Testis (tissue), 3 donors: ENCODE results near the gene CHD2. TPM values are rescaled to one million over a fixed set of nuclear protein-coding genes. Genes with fewer than 3 reads are reported as not detected.
A peak's percentile ranks its signal among the peaks of the same experiment; 100 is the strongest.

Experiments used
- DNase-seq: peaks from one replicate; pipeline ENCODE4 v3.0.0-alpha.2; 2019
- H3K27ac ChIP-seq, 2 donors: fragments of 200-600 bp; sonication (generic); one replicate each; pipeline ENCODE4 v1.5.1; 2019
- H3K27me3 ChIP-seq: fragments of 200-600 bp; sonication (generic); one replicate; pipeline ENCODE4 v1.5.1; 2019
- H3K36me3 ChIP-seq: fragments of 200-600 bp; sonication (generic); one replicate; pipeline ENCODE4 v1.5.1; 2017; ENCODE audit warnings: low read depth; ENCODE audit errors: missing control alignments
- H3K4me1 ChIP-seq: fragments of 200-600 bp; sonication (generic); one replicate; pipeline ENCODE4 v1.5.1; 2019
- H3K4me3 ChIP-seq, 2 donors: fragments of 200-600 bp; sonication (generic); one replicate each; pipeline ENCODE4 v1.5.1; 2017 to 2019
- H3K9me3 ChIP-seq: fragments of 200-600 bp; sonication (generic); one replicate; pipeline ENCODE4 v1.5.1; 2017
- CTCF ChIP-seq, 3 experiments: fragments of 450-650 bp in 2 of 3; fragments of 200-600 bp in 1 of 3; sonication (generic) in 1 of 3; IDR thresholded peaks; one replicate each; pipeline ENCODE4 v1.5.1; 2016 to 2019; ENCODE audit warnings: antibody characterized with exemption in 3 of 3, mild to moderate bottlenecking in 2 of 3, moderate library complexity in 1 of 3
- POLR2A ChIP-seq: fragments of 450-650 bp; IDR thresholded peaks from one replicate; pipeline ENCODE4 v1.6.1; 2017; ENCODE audit warnings: antibody characterized with exemption, mild to moderate bottlenecking, moderate library complexity
- WGBS, 2 donors: methylation state at CpG; one replicate each; pipeline ENCODE4 v1.1.5; 2018; 5-methylcytosine and 5-hydroxymethylcytosine counted together
- intact Hi-C: fragments of 100-400 bp; cut with DNase I; formaldehyde crosslinking; loops from one replicate; pipeline ENCODE4 v1.15.1; 2023; ENCODE audit warnings: low total_unique reads
- polyA plus RNA-seq: library from polyadenylated mRNA; stranded (reverse); fragments of 350-450 nt; fragmentation: Illumina TruSeq; extraction: RNeasy Lipid Tissue Mini Kit (QIAGEN cat#74804); gene quantifications from one replicate; pipeline ENCODE4 v1.2.3, GENCODE V29; 2014; ENCODE audit warnings: low read depth, low replicate concordance; ENCODE audit not compliant: insufficient read depth
- total RNA-seq, 2 donors: library from RNA; depleted of rRNA; stranded (reverse); fragments of >200 nt; gene quantifications; one replicate each; pipeline ENCODE4 v1.2.3, GENCODE V29; 2016

CHD2 gene
- total and polyA plus RNA-seq, 3 donors from 2014 or later = 64.5 to 129 (median 113) TPM

GRCh38 chr15:92887869-92888268 lies 12.3 kb upstream of the CHD2 start:
- Histone ChIP-seq H3K27me3 (no peaks in the 10 kb centered on the region), H3K27ac (peak overlapping the region; percentile 100), H3K4me1 (peaks cover 20% of the 10 kb centered on the region), H3K4me3 (no peak overlapping the region), H3K9me3 (no peaks in the 10 kb centered on the region), H3K36me3 (peaks cover 4% of the 10 kb centered on the region)
- 43 to 52% methylated on average over 3 of the region's 3 CpGs for WGBS, 2 donors
- no peak for DNase-seq
- TF ChIP-seq POLR2A (no peak), CTCF (IDR thresholded peaks at IDR 0.05) (no peak)
- intact Hi-C loops = no loop called here

- Histone ChIP-seq H3K27me3 (no peaks in the 10 kb centered on the region), H3K36me3 (peaks cover 4% of the 10 kb centered on the region), H3K4me1 (peaks cover 20% of the 10 kb centered on the region), H3K4me3 (no peak overlapping the region), H3K9me3 (no peaks in the 10 kb centered on the region), H3K27ac (no peak overlapping the region)
- 85 to 86% methylated on average over 5 of the region's 5 CpGs for WGBS, 2 donors
- no peak for DNase-seq
- TF ChIP-seq CTCF (IDR thresholded peaks at IDR 0.05) (no peak), POLR2A (no peak)
- intact Hi-C loops = no loop called here
Measured at GRCh38 chr15:92889390-92890107, 10.6 kb upstream of the CHD2 start.

- TF ChIP-seq CTCF (IDR thresholded peaks at IDR 0.05) = no peak
- TF ChIP-seq POLR2A = no peak
- no peaks in the 10 kb centered on the region for H3K9me3 ChIP-seq
- intact Hi-C loops = no loop called here
- H3K36me3 ChIP-seq = peaks cover 4% of the 10 kb centered on the region
- WGBS, 2 donors = 82% methylated on average over 3 of the region's 3 CpGs
- H3K27me3 ChIP-seq = no peaks in the 10 kb centered on the region
- no peak overlapping the region for H3K27ac ChIP-seq
- no peak overlapping the region for H3K4me3 ChIP-seq
- no peak for DNase-seq
- peaks cover 13% of the 10 kb centered on the region for H3K4me1 ChIP-seq
Measured at GRCh38 chr15:92891533-92892200, 8.5 kb upstream of the CHD2 start.

- no peaks in the 10 kb centered on the region for H3K27me3 ChIP-seq
- no peak for DNase-seq
- H3K9me3 ChIP-seq = no peaks in the 10 kb centered on the region
- no peak for TF ChIP-seq CTCF (IDR thresholded peaks at IDR 0.05)
- TF ChIP-seq POLR2A = no peak
- peaks cover 4% of the 10 kb centered on the region for H3K36me3 ChIP-seq
- peaks cover 9% of the 10 kb centered on the region for H3K4me1 ChIP-seq
- no peak overlapping the region for H3K4me3 ChIP-seq
- no peak overlapping the region for H3K27ac ChIP-seq
- intact Hi-C loops = no loop called here
- 94% methylated on average over 3 of the region's 3 CpGs for WGBS, 2 donors
Measured at GRCh38 chr15:92892201-92892555, 7.9 kb upstream of the CHD2 start.
